Neural progenitor cell (in vitro differentiated cells): Measurements from ENCODE around the gene TAF4. TPM values are rescaled to one million over a fixed set of nuclear protein-coding genes. Genes with fewer than 3 reads are reported as not detected.

Source experiments
- DNase-seq: peaks from one replicate; pipeline ENCODE4 v3.0.0-alpha.2; 2016; ENCODE audit warnings: low spot score
- H2AFZ ChIP-seq: fragments of 200-600 bp; sonication (generic); replicated peaks from 2 replicates; pipeline ENCODE4 v1.6.1; 2016; ENCODE audit warnings: antibody characterized with exemption
- H3F3A ChIP-seq: fragments of 200-600 bp; sonication (generic); 2 replicates; pipeline ENCODE4 v1.6.1; 2016; ENCODE audit warnings: antibody characterized with exemption, low read depth
- H3K27ac ChIP-seq: fragments of 200-600 bp; sonication (generic); 2 replicates; pipeline ENCODE4 v1.5.1; 2016; ENCODE audit warnings: mild to moderate bottlenecking
- H3K27me3 ChIP-seq: fragments of 200-600 bp; sonication (generic); 2 replicates; pipeline ENCODE4 v1.6.1; 2016; ENCODE audit warnings: mild to moderate bottlenecking, moderate library complexity
- H3K36me3 ChIP-seq: fragments of 200-600 bp; sonication (generic); 2 replicates; pipeline ENCODE4 v1.5.1; 2016
- H3K4me1 ChIP-seq: fragments of 200-600 bp; sonication (generic); 2 replicates; pipeline ENCODE4 v1.6.1; 2016; ENCODE audit warnings: mixed run types
- H3K4me2 ChIP-seq: fragments of 200-600 bp; sonication (generic); 2 replicates; pipeline ENCODE4 v1.6.1; 2016
- H3K4me3 ChIP-seq: fragments of 200-600 bp; sonication (generic); 2 replicates; pipeline ENCODE4 v1.5.1; 2016
- H3K79me2 ChIP-seq: fragments of 200-600 bp; sonication (generic); 2 replicates; pipeline ENCODE4 v1.6.1; 2016; ENCODE audit warnings: low read depth
- H3K9ac ChIP-seq: fragments of 200-600 bp; sonication (generic); 2 replicates; pipeline ENCODE4 v1.6.1; 2016
- H3K9me3 ChIP-seq: fragments of 200-600 bp; sonication (generic); 2 replicates; pipeline ENCODE4 v1.5.1; 2016; ENCODE audit warnings: low read depth
- H4K20me1 ChIP-seq: fragments of 200-600 bp; sonication (generic); 2 replicates; pipeline ENCODE4 v1.6.1; 2016; ENCODE audit warnings: low read depth
- H3K27ac Mint-ChIP-seq: 3 replicates; pipeline ENCODE4 v1.8.0; 2021; ENCODE audit warnings: mixed read lengths
- H3K27me3 Mint-ChIP-seq: 2 replicates; pipeline ENCODE4 v1.8.0; 2022; ENCODE audit warnings: low read depth, mild to moderate bottlenecking, inconsistent platforms, moderate library complexity, mixed read lengths; ENCODE audit not compliant: insufficient read depth
- H3K36me3 Mint-ChIP-seq: 3 replicates; pipeline ENCODE4 v1.8.0; 2021; ENCODE audit warnings: mixed read lengths
- H3K4me1 Mint-ChIP-seq: 3 replicates; pipeline ENCODE4 v1.8.0; 2021; ENCODE audit warnings: mixed read lengths
- H3K4me3 Mint-ChIP-seq: 3 replicates; pipeline ENCODE4 v1.8.0; 2021; ENCODE audit warnings: mild to moderate bottlenecking, moderate library complexity, mixed read lengths
- H3K9me3 Mint-ChIP-seq: 3 replicates; pipeline ENCODE4 v1.8.0; 2020; ENCODE audit warnings: mixed read lengths
- CTCF ChIP-seq: fragments of 200-600 bp; sonication (generic); IDR thresholded peaks from 2 replicates; pipeline ENCODE4 v1.5.1; 2017; ENCODE audit warnings: antibody characterized with exemption, mild to moderate bottlenecking
- EZH2 ChIP-seq: fragments of 200-600 bp; sonication (generic); IDR thresholded peaks from 2 replicates; pipeline ENCODE4 v1.6.1; 2017; ENCODE audit warnings: antibody characterized with exemption, mild to moderate bottlenecking, moderate library complexity
- EZH2phosphoT487 ChIP-seq: fragments of 200-600 bp; sonication (generic); IDR thresholded peaks from 2 replicates; pipeline ENCODE4 v1.6.1; 2017; ENCODE audit warnings: antibody characterized with exemption
- total RNA-seq: library from RNA; depleted of rRNA; stranded (reverse); fragments of >200 nt; gene quantifications from 2 replicates; pipeline ENCODE4 v1.2.3, GENCODE V29; 2015; ENCODE audit warnings: low replicate concordance

Gene TAF4
- total RNA-seq, 1 donor from 2014 or later: 9.9 TPM

DNA sequence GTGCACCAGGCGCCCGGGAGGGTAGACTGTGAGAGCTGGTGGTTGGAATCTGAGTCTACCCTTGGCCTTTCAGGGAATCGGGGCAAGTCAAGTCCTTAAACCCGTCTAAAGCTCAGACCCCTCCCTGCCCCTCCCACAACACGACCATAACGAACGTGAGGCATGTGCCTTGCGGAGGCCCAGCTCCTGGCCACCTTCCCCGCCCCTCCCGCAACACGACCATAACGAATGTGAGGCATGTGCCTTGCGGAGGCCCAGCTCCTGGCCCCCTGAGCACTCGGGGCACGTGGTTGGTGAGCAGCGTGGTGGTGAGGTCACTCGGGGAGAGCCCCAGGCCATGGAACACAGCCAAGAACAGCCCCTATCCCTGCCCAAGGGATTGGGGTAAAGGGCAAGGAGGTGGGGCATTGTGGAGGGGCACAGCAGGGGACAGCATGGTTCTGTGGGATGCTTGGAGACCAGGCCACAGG lies 132.2 kb downstream of the TAF4 start:
- H3K27me3 ChIP-seq: no peaks in the 10 kb centered on the region
- H3K79me2 ChIP-seq: no peaks in the 10 kb centered on the region
- H3K27ac ChIP-seq: no peak overlapping the region
- no peaks in the 10 kb centered on the region for H4K20me1 ChIP-seq
- no peak overlapping the region for H2AFZ ChIP-seq
- Mint-ChIP-seq H3K27me3 (peaks cover 2% of the 10 kb centered on the region), H3K27ac (no peak overlapping the region), H3K9me3 (peaks cover 2% of the 10 kb centered on the region), H3K36me3 (peaks cover 7% of the 10 kb centered on the region), H3K4me3 (no peak overlapping the region), H3K4me1 (peaks cover 10% of the 10 kb centered on the region)
- no peak for DNase-seq
- no peak overlapping the region for H3K4me3 ChIP-seq
- peaks cover 10% of the 10 kb centered on the region for H3K4me1 ChIP-seq
- no peak for TF ChIP-seq CTCF
- TF ChIP-seq EZH2phosphoT487: no peak
- no peak for TF ChIP-seq EZH2
- H3K9me3 ChIP-seq: no peaks in the 10 kb centered on the region
- no peaks in the 10 kb centered on the region for H3K36me3 ChIP-seq
- no peak overlapping the region for H3K4me2 ChIP-seq
- no peak overlapping the region for H3K9ac ChIP-seq
- peaks cover 4% of the 10 kb centered on the region for H3F3A ChIP-seq

DNA sequence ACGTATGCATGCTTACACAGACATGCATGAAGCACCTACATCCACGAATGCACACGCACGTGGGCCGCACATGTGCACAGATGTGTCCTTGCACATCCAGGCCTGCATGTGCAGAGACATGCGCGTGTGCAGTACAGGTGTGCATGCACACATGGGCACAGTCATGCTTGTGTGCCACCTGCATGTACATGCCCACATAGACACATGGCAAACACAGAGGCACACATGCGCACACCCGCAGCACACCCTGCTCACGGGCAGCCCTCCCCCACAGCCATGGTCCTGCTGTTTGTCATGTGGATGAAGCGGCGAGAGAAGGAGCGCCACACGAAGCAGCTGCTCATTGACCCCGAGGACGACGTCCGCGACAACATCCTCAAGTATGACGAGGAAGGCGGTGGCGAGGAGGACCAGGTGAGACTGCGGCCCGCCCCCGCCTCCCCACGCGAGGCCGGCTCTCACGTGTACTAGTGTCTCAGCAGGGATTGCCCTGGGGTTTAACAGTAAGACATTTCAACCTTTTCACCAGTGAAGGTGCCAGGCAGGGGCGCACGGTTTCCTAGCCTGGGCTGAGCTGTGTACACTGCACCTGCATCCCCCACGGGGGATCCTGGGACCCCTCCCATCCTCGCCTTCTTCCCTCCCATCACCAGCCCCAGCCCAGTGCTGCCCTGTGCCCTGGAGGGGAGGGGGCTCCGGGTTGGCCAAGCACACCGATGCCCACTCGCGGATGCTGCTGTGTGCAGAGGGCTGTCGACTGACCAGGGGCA lies 132.8 kb downstream of the TAF4 start:
- Histone ChIP-seq H3K4me1 (peaks cover 10% of the 10 kb centered on the region), H2AFZ (no peak overlapping the region), H3F3A (peaks cover 4% of the 10 kb centered on the region), H4K20me1 (no peaks in the 10 kb centered on the region), H3K27ac (no peak overlapping the region), H3K4me2 (no peak overlapping the region), H3K4me3 (no peak overlapping the region), H3K79me2 (no peaks in the 10 kb centered on the region), H3K27me3 (no peaks in the 10 kb centered on the region), H3K9ac (no peak overlapping the region), H3K36me3 (no peaks in the 10 kb centered on the region), H3K9me3 (no peaks in the 10 kb centered on the region)
- Mint-ChIP-seq H3K27me3 (peaks cover 2% of the 10 kb centered on the region), H3K4me3 (no peak overlapping the region), H3K36me3 (peaks cover 8% of the 10 kb centered on the region), H3K9me3 (peaks cover 3% of the 10 kb centered on the region), H3K27ac (no peak overlapping the region), H3K4me1 (peaks cover 10% of the 10 kb centered on the region)
- TF ChIP-seq EZH2phosphoT487: no peak
- TF ChIP-seq CTCF: no peak
- TF ChIP-seq EZH2: no peak
- no peak for DNase-seq

GRCh38 chr20:61932199-61932592 lies 133.5 kb downstream of the TAF4 start:
- H3K79me2 ChIP-seq: no peaks in the 10 kb centered on the region
- H3K4me3 ChIP-seq: no peak overlapping the region
- no peak overlapping the region for H3K27ac ChIP-seq
- peaks cover 8% of the 10 kb centered on the region for H3K36me3 Mint-ChIP-seq
- no peak overlapping the region for H3K4me3 Mint-ChIP-seq
- H3K27ac Mint-ChIP-seq: no peak overlapping the region
- H3K27me3 ChIP-seq: no peaks in the 10 kb centered on the region
- H3K9me3 ChIP-seq: no peaks in the 10 kb centered on the region
- no peaks in the 10 kb centered on the region for H4K20me1 ChIP-seq
- H2AFZ ChIP-seq: no peak overlapping the region
- H3K4me2 ChIP-seq: no peak overlapping the region
- H3K4me1 Mint-ChIP-seq: peaks cover 10% of the 10 kb centered on the region
- peaks cover 3% of the 10 kb centered on the region for H3K9me3 Mint-ChIP-seq
- H3K4me1 ChIP-seq: peaks cover 10% of the 10 kb centered on the region
- DNase-seq: no peak
- H3K9ac ChIP-seq: no peak overlapping the region
- peaks cover 2% of the 10 kb centered on the region for H3K27me3 Mint-ChIP-seq
- TF ChIP-seq EZH2 (no peak), EZH2phosphoT487 (no peak), CTCF (no peak)
- H3F3A ChIP-seq: peaks cover 4% of the 10 kb centered on the region
- no peaks in the 10 kb centered on the region for H3K36me3 ChIP-seq
